ENCODE results near the gene ADGRL1. TPM values are rescaled to one million over a fixed set of nuclear protein-coding genes. Genes with fewer than 3 reads are reported as not detected.

The ADGRL1 gene
- total and polyA plus RNA-seq, 9 of the 15 experiments (the other 6 are each of a cell fraction or from before 2014, with no cell fraction given): 0.14 to 37.0 (median 8.6) TPM

DNA sequence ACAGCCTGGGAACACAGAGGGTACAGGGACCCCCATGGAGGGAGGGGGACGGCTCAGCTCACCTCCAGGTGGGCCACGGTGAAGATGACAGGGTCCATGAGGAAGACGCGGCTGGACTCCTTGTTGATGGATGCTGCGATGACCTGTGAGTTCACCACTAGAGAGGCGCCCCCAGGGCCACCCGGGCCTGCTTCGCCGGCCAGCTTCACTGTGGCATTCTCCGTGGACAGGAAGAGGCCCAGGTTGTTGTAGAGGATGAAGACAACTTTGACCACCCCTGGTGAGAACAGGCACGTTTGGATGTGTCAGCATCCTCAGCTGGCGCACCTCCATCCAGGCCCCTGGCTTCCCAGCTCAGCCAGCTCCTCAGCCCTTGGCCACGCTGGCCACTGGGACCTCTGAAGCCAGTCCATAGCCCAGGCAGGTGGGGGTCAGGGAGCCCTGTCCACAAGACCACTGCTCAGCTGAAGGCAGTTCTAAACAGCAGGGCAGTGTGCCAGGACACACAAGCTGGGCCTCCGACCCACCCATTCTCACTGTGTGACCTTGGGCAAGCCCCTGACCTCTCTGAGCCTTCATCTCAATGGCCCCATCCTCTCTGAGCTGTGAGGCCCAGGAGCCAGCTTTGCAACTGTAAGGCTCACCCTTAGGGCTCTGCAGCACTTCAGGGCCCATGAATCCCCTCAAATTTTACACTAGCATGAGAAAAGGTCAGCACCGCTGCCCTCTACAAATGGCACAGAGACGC lies 47.5 kb downstream of the ADGRL1 start:
- 89% methylated on average over 16 of the region's 16 CpGs for WGBS (ENCODE audit: insufficient coverage, low coverage, missing lambda C conversion rate)
- TF ChIP-seq ZFP36 (IDR thresholded peaks at IDR 0.05; ENCODE audit: low read depth, low read length, partially characterized antibody): peak; percentile 39
- no peak for TF ChIP-seq RB1 (IDR thresholded peaks at IDR 0.05; ENCODE audit: low read depth)
- intact Hi-C loops (cut with micrococcal nuclease) (no loop called here), in situ Hi-C loops (cut with MboI) (no loop called here)
- Histone ChIP-seq H3K79me2 (ENCODE audit: control insufficient read depth, insufficient read depth, low read length) (no peaks in the 10 kb centered on the region), H3K4me3 (no peak overlapping the region), H3K27ac (ENCODE audit: extremely low read depth, low read depth, low read length) (no peak overlapping the region), H3K4me2 (ENCODE audit: insufficient read depth, low read length) (no peak overlapping the region), H3K4me1 (replicated peaks in 1 of 2; ENCODE audit: control insufficient read depth in 2 of 2, insufficient read depth in 2 of 2, low read length in 2 of 2) (peaks cover 0 to 24% of the 10 kb centered on the region in 2 experiments; a peak in 1 of 5 replicates), H3K9me1 (ENCODE audit: control insufficient read depth, insufficient read depth, low read length) (no peaks in the 10 kb centered on the region), H3K9me3 (replicated peaks; ENCODE audit: control insufficient read depth, insufficient read depth, low read depth, low read length) (no peaks in the 10 kb centered on the region), H3K36me3 (ENCODE audit: control insufficient read depth, insufficient read depth, low read length) (peaks cover 53% of the 10 kb centered on the region; the same call in 2 of the 3 replicates), H3K9ac (ENCODE audit: insufficient read depth in 1 of 2, low read depth in 2 of 2, low read length in 2 of 2) (peak overlapping the region in 1 of 2 experiments; percentile 31; a peak in 1 of 4 replicates), H3K27me3 (ENCODE audit: control insufficient read depth in 2 of 2, insufficient read depth in 2 of 2, low read length in 2 of 2) (no peaks in the 10 kb centered on the region), H2AFZ (ENCODE audit: low read depth, low read length) (no peak overlapping the region), H4K20me1 (replicated peaks; ENCODE audit: control insufficient read depth, insufficient read depth, low read length) (no peaks in the 10 kb centered on the region; the same call in none of the 2 replicates)
- DNase-seq (ENCODE audit: extremely low read depth in 1 of 4, low spot score in 3 of 4): no peak
- ChIA-PET POLR2A (interaction anchor here (0.5 to 1.9 kb wide), 7 partner anchors 12 to 637 kb away, joined by 3 to 5 read pairs (median 3); no protein-coding TSS in a partner anchor), CTCF (ENCODE audit: low intra/inter-chr PET ratio) (no interaction called here)
- BruUV-seq (replicated peaks): no TSS peak
- no peak for ATAC-seq
- no peak for FAIRE-seq

DNA sequence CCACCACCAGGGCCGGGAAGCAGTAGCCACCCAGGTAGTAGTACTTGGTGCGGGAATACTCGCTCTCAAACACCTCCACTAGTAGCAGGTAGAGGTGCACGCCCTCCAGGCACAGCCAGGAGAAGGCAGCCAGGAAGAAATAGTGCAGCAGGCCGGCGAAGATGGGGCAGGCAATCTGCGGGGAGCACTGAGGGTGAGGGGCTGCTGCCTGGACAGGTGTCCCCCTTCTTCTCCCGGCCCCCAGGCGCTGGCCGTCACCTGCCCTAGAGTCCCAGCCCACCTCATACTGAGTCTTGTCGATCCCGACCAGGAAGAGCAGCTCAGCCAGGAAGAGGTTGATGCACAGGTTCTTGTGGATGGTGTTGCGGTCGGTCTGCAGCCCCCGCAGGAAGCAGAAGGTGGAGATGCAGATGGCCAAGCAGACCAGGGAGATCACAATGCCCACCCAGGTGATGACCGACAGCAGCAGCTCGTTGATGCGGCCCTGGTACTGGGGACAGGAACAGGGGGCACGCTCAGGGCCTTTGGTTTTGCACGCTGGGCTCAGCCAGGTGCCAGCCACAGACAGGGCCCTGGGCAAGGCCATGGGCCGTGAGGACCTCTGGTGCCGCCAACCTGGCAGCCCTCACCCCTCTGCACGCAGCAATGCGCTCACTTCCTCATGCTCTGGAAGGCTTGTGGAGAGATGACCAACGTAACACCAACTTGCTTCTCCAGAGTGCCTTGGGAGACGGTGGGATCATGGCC lies 48.8 kb downstream of the ADGRL1 start:
- peaks cover 56% of the 10 kb centered on the region; the same call in 2 of the 3 replicates for H3K36me3 ChIP-seq (ENCODE audit: control insufficient read depth, insufficient read depth, low read length)
- FAIRE-seq (no peak), DNase-seq (ENCODE audit: extremely low read depth in 1 of 4, low spot score in 3 of 4) (no peak), ATAC-seq (no peak)
- no peaks in the 10 kb centered on the region for H3K9me3 ChIP-seq (replicated peaks; ENCODE audit: control insufficient read depth, insufficient read depth, low read depth, low read length)
- in situ Hi-C loops (cut with MboI) (no loop called here), intact Hi-C loops (cut with micrococcal nuclease) (no loop called here)
- no peaks in the 10 kb centered on the region for H3K27me3 ChIP-seq (ENCODE audit: control insufficient read depth in 2 of 2, insufficient read depth in 2 of 2, low read length in 2 of 2)
- no peaks in the 10 kb centered on the region for H3K79me2 ChIP-seq (ENCODE audit: control insufficient read depth, insufficient read depth, low read length)
- POLR2A ChIA-PET: interaction anchor here (1.0 to 1.9 kb wide), 3 partner anchors 11 to 20 kb away, joined by 3 to 4 read pairs (median 4); partner anchors contain the start of gene ASF1B
- H4K20me1 ChIP-seq (replicated peaks; ENCODE audit: control insufficient read depth, insufficient read depth, low read length): no peaks in the 10 kb centered on the region; the same call in none of the 2 replicates
- peaks cover 1% of the 10 kb centered on the region for H3K9me1 ChIP-seq (ENCODE audit: control insufficient read depth, insufficient read depth, low read length)
- BruUV-seq (replicated peaks): no TSS peak
- no peak overlapping the region for H3K4me2 ChIP-seq (ENCODE audit: insufficient read depth, low read length)
- no peak overlapping the region for H3K4me3 ChIP-seq
- H3K9ac ChIP-seq (ENCODE audit: insufficient read depth in 1 of 2, low read depth in 2 of 2, low read length in 2 of 2): no peak overlapping the region
- H2AFZ ChIP-seq (ENCODE audit: low read depth, low read length): no peak overlapping the region
- CTCF ChIA-PET (ENCODE audit: low intra/inter-chr PET ratio): no interaction called here
- no peak overlapping the region for H3K27ac ChIP-seq (ENCODE audit: extremely low read depth, low read depth, low read length)
- TF ChIP-seq POLR2G (IDR thresholded peaks at IDR 0.05; ENCODE audit: low read depth, low read length): peak; percentile 9; the same call in 1 of the 2 replicates
- TF ChIP-seq CTBP1 (IDR thresholded peaks at IDR 0.05; ENCODE audit: borderline replicate concordance): no peak
- TF ChIP-seq RBM22 (IDR thresholded peaks at IDR 0.05; ENCODE audit: low read depth, low read length, poor library complexity, severe bottlenecking): peak; percentile 81
- H3K4me1 ChIP-seq (replicated peaks in 1 of 2; ENCODE audit: control insufficient read depth in 2 of 2, insufficient read depth in 2 of 2, low read length in 2 of 2): peaks cover 0 to 17% of the 10 kb centered on the region in 2 experiments; a peak in 1 of 5 replicates
- WGBS (ENCODE audit: insufficient coverage, low coverage, missing lambda C conversion rate): 92% methylated on average over 21 of the region's 26 CpGs
